ENCODE data around the gene ANKFY1. TPM values are rescaled to one million over a fixed set of nuclear protein-coding genes. Genes with fewer than 3 reads are reported as not detected.

ANKFY1 gene
- total RNA-seq, 1 donor from 2014 or later = 44.2 TPM

GRCh38 chr17:4178651-4179050, 85.1 kb downstream of the ANKFY1 start:
- intact Hi-C loops (cut with DNase I) = no loop called here
- no peak for DNase-seq (ENCODE audit: extremely low spot score in 2 of 2)
- Histone ChIP-seq H3K4me3 (no peak overlapping the region), H3K36me3 (peaks cover 0 to 93% of the 10 kb centered on the region in 2 donors), H3K9me3 (no peaks in the 10 kb centered on the region), H3K27me3 (no peaks in the 10 kb centered on the region), H3K27ac (no peak overlapping the region), H3K4me1 (no peaks in the 10 kb centered on the region)
- TF ChIP-seq POLR2AphosphoS5 (IDR thresholded peaks at IDR 0.05; ENCODE audit: insufficient read depth in 1 of 2, low read depth in 1 of 2) (no peak), POLR2A (IDR thresholded peaks at IDR 0.05) (no peak), CTCF (IDR thresholded peaks at IDR 0.05) (no peak)

DNA sequence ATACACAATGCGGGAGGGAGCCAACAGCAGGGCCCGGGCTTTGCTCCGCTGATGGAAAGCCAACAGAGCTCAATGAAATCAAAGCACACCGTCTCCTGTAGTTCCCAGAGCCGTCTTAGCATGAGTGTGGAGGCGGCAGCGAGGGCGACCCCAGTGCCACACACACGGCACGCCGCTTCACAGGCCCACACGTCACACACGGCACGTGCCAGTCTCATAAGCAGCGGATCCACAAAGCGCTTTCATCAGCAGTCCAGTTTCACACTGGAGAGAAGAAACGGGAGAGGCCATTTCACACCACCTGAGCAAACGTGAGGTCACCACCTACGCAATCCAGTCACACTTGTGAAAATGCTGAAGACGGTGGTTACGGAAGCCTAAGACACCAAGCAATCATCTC, 86.0 kb downstream of the ANKFY1 start:
- Histone ChIP-seq H3K27ac (no peak overlapping the region), H3K4me3 (no peak overlapping the region), H3K9me3 (no peaks in the 10 kb centered on the region), H3K36me3 (peaks cover 0 to 93% of the 10 kb centered on the region in 2 donors), H3K27me3 (no peaks in the 10 kb centered on the region), H3K4me1 (no peaks in the 10 kb centered on the region)
- TF ChIP-seq POLR2A (IDR thresholded peaks at IDR 0.05) (no peak), POLR2AphosphoS5 (IDR thresholded peaks at IDR 0.05; ENCODE audit: insufficient read depth in 1 of 2, low read depth in 1 of 2) (no peak), CTCF (IDR thresholded peaks at IDR 0.05) (no peak)
- DNase-seq (ENCODE audit: extremely low spot score in 2 of 2) = no peak
- intact Hi-C loops (cut with DNase I) = no loop called here

- TF ChIP-seq POLR2A (IDR thresholded peaks at IDR 0.05) = no peak
- TF ChIP-seq POLR2AphosphoS5 (IDR thresholded peaks at IDR 0.05; ENCODE audit: insufficient read depth in 1 of 2, low read depth in 1 of 2) = no peak
- no peak for TF ChIP-seq CTCF (IDR thresholded peaks at IDR 0.05)
- intact Hi-C loops (cut with DNase I) = no loop called here
- DNase-seq (ENCODE audit: extremely low spot score in 2 of 2) = no peak
- Histone ChIP-seq H3K36me3 (peaks cover 3 to 93% of the 10 kb centered on the region in 2 donors), H3K9me3 (no peaks in the 10 kb centered on the region), H3K4me3 (no peak overlapping the region), H3K27ac (no peak overlapping the region), H3K4me1 (no peaks in the 10 kb centered on the region), H3K27me3 (no peaks in the 10 kb centered on the region)
Measured at GRCh38 chr17:4176808-4177472, 86.8 kb downstream of the ANKFY1 start.

GRCh38 chr17:4175921-4176807, 87.6 kb downstream of the ANKFY1 start:
- DNase-seq (ENCODE audit: extremely low spot score in 2 of 2) = no peak
- H3K27me3 ChIP-seq = no peaks in the 10 kb centered on the region
- TF ChIP-seq POLR2AphosphoS5 (IDR thresholded peaks at IDR 0.05; ENCODE audit: insufficient read depth in 1 of 2, low read depth in 1 of 2) (peak in 1 of 2 donors; percentile 17), CTCF (IDR thresholded peaks at IDR 0.05) (no peak), POLR2A (IDR thresholded peaks at IDR 0.05) (no peak)
- no peak overlapping the region for H3K4me3 ChIP-seq
- no peaks in the 10 kb centered on the region for H3K9me3 ChIP-seq
- no peak overlapping the region for H3K27ac ChIP-seq
- H3K36me3 ChIP-seq = peaks cover 5 to 95% of the 10 kb centered on the region in 2 donors
- intact Hi-C loops (cut with DNase I) = no loop called here
- H3K4me1 ChIP-seq = no peaks in the 10 kb centered on the region

All from vagina (tissue), 2 donors.